Thoracic aorta (tissue), 2 donors: Measurements from ENCODE around the gene TMC6. TPM values are rescaled to one million over a fixed set of nuclear protein-coding genes. Genes with fewer than 3 reads are reported as not detected.

Source experiments
- ATAC-seq: fragments of 150-250 bp; one replicate; pipeline ENCODE4 v1.8.0; 2017; ENCODE audit warnings: low read depth; ENCODE audit not compliant: insufficient number of reproducible peaks, low FRiP score
- DNase-seq: peaks from one replicate; pipeline ENCODE4 v3.0.0-alpha.2; 2020; ENCODE audit warnings: low spot score
- H3K27ac ChIP-seq, 2 donors: fragments of 200-600 bp; sonication (generic); 1 replicate in 1 of 2; 2 replicates in 1 of 2; pipeline ENCODE4 v1.5.1; 2016; ENCODE audit warnings: mild to moderate bottlenecking in 2 of 2, moderate library complexity in 2 of 2
- H3K27me3 ChIP-seq: fragments of 200-600 bp; sonication (generic); replicated peaks from 2 replicates; pipeline ENCODE4 v1.6.0; 2016; ENCODE audit warnings: mild to moderate bottlenecking; ENCODE audit not compliant: insufficient read depth
- H3K36me3 ChIP-seq: fragments of 200-600 bp; sonication (generic); one replicate; pipeline ENCODE4 v1.5.1; 2016
- H3K4me1 ChIP-seq, 2 donors: fragments of 200-600 bp; sonication (generic); 1 replicate in 1 of 2; 2 replicates in 1 of 2; pipeline versions ENCODE4 v1.5.1 to v1.6.0; 2016; ENCODE audit warnings: low read depth in 2 of 2, mild to moderate bottlenecking in 1 of 2; ENCODE audit not compliant: control insufficient read depth in 1 of 2
- H3K4me3 ChIP-seq: fragments of 200-600 bp; sonication (generic); 2 replicates; pipeline ENCODE4 v1.5.1; 2016; ENCODE audit warnings: mild to moderate bottlenecking
- H3K9me3 ChIP-seq: fragments of 200-600 bp; sonication (generic); 2 replicates; pipeline ENCODE4 v1.5.1; 2016
- CTCF ChIP-seq: fragments of 200-600 bp; sonication (generic); IDR thresholded peaks from one replicate; pipeline ENCODE4 v1.5.1; 2019; ENCODE audit warnings: antibody characterized with exemption
- total RNA-seq, 2 donors: library from RNA; depleted of rRNA; stranded (reverse); fragments of >200 nt; gene quantifications; one replicate each; pipeline versions ENCODE4 v1.1.0 to v1.2.3, GENCODE V29; 2016

TMC6 gene
- total RNA-seq, 2 donors from 2014 or later = 22.6 to 44.3 TPM

GRCh38 chr17:78134899-78135385, 6.4 kb upstream of the TMC6 start:
- Histone ChIP-seq H3K27me3 (no peaks in the 10 kb centered on the region), H3K36me3 (no peaks in the 10 kb centered on the region), H3K4me3 (no peak overlapping the region), H3K4me1 (peaks cover 0 to 11% of the 10 kb centered on the region in 2 donors), H3K9me3 (no peaks in the 10 kb centered on the region), H3K27ac (no peak overlapping the region)
- no peak for DNase-seq
- no peak for TF ChIP-seq CTCF
- no peak for ATAC-seq

GRCh38 chr17:78133971-78134898, 5.7 kb upstream of the TMC6 start:
- no peak overlapping the region for H3K4me3 ChIP-seq

DNA sequence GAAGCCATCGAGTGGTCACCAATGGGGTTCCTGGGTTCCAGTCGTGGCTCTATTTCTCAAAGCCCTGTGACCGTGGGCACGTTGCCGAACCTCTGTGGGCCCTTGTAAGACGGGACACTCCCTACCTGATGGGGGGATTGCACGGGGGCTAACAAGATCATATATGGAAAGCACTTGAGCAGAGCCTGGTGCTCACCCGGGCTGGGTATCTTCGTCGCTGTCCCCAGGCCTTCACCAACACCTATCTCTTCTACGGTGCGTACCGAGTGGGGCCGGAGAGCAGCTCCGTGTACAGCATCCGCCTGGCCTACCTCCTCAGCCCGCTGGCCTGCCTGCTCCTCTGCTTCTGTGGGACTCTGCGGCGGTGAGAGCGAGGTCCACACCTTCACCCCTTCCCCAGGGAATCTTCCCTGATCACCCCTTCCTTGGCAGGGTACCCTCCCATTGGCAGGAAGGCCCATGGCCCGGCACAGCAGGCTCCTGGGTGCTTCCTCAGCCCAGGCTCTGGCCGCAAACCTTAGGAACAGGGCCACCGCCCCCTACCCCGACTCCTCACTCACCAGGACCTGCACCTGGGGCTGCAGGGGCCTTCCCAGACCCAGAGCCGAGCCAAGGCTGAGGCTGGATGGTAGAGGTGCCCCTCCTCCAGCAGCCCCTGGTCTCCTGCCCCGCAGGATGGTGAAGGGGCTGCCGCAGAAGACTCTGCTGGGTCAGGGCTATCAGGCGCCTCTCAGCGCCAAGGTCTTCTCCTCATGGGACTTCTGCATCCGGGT, 4.8 kb upstream of the TMC6 start:
- ATAC-seq (no peak), DNase-seq (no peak)
- no peaks in the 10 kb centered on the region for H3K27me3 ChIP-seq
- H3K36me3 ChIP-seq = no peaks in the 10 kb centered on the region
- H3K27ac ChIP-seq = no peak overlapping the region
- no peak overlapping the region for H3K4me3 ChIP-seq
- no peaks in the 10 kb centered on the region for H3K9me3 ChIP-seq
- peaks cover 4 to 13% of the 10 kb centered on the region in 2 donors for H3K4me1 ChIP-seq
- TF ChIP-seq CTCF = no peak

More at GRCh38 chr17:78133971-78134898, 5.7 kb upstream of the TMC6 start:
- Histone ChIP-seq H3K27me3 (no peaks in the 10 kb centered on the region), H3K9me3 (no peaks in the 10 kb centered on the region), H3K4me1 (peaks cover 0 to 11% of the 10 kb centered on the region in 2 donors), H3K27ac (no peak overlapping the region), H3K36me3 (no peaks in the 10 kb centered on the region)
- TF ChIP-seq CTCF = no peak
- DNase-seq = no peak
- no peak for ATAC-seq

DNA sequence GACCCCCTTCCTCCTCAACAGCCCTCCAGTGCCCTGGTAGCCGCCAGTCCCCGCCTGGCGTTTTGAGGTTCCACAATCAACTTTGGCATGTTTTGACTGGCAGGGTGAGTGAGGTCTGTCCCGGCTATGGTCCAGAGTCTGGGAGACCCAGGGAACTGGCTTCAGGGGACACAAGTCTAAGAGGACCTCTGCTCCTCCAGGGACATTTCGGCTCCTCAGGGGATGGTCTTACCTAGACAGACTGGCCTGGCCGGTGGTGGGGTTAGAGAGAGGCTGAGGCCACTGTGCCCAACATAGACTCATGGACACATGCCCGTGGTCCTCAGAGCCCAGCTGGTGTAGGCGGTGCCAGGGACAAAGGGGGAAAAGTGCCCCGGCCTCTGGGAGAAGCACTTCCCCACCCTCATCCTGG, 4.2 kb upstream of the TMC6 start:
- ATAC-seq (no peak), DNase-seq (no peak)
- Histone ChIP-seq H3K4me1 (peaks cover 6 to 19% of the 10 kb centered on the region in 2 donors), H3K9me3 (no peaks in the 10 kb centered on the region), H3K4me3 (no peak overlapping the region), H3K27ac (no peak overlapping the region), H3K36me3 (no peaks in the 10 kb centered on the region), H3K27me3 (no peaks in the 10 kb centered on the region)
- TF ChIP-seq CTCF = no peak
